Measurements from ENCODE around the gene GBP1. TPM values are rescaled to one million over a fixed set of nuclear protein-coding genes. Genes with fewer than 3 reads are reported as not detected.
A peak's percentile ranks its signal among the peaks of the same experiment; 100 is the strongest.

The GBP1 gene, protein sequence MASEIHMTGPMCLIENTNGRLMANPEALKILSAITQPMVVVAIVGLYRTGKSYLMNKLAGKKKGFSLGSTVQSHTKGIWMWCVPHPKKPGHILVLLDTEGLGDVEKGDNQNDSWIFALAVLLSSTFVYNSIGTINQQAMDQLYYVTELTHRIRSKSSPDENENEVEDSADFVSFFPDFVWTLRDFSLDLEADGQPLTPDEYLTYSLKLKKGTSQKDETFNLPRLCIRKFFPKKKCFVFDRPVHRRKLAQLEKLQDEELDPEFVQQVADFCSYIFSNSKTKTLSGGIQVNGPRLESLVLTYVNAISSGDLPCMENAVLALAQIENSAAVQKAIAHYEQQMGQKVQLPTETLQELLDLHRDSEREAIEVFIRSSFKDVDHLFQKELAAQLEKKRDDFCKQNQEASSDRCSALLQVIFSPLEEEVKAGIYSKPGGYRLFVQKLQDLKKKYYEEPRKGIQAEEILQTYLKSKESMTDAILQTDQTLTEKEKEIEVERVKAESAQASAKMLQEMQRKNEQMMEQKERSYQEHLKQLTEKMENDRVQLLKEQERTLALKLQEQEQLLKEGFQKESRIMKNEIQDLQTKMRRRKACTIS
- total RNA-seq = 1 to 10 TPM; 1.8 to 6.9 (median 5.0) TPM

DNA sequence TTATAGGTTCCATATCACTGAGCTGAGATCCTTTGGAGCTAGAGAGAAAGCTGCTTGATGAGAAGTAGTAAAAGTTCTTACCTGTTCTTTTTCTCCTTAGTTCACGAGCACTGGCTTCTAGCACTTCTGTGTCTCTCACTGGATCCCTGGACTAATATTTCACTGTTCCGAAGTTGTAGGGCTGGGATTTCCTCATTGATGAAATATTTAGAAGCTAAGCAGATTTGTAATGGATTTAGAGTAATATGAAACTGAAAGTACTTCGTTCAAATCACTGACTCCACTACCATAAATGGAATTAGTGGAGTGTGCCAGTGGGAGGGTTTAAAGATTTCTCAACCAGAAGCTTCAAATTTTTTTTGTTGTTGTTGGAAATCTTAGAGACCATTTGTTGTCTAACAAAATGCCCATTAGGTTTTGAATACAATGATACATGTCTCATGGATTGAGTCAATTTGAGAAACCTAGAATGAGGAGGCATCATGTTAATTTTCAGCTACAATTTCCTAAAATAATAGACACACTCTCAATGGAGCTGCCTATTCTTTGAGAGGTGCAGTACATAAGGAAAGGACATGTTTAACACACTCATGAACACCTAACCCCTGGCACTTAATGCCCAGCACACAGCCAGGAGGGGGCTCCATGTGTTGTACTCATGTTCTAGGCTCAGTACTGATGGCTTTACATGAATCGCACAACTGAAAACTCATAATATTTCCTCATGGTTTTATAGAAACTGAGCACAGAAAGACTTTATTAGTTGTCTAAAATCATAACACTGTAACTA, at the start of gene GBP1:
GBP1 (minus strand) TSS at position 130 of the 790 bp plus-strand sequence. CDS start 1,974 bp downstream, outside the sequence.
- H3K4me3 ChIP-seq = peak within 1 kb of the TSS; percentile 43 to 54 (median 48)
- DNase-seq (no peak), ATAC-seq (peak; percentile 83 to 86)
- peak; percentile 19 to 23 for TF ChIP-seq POLR2A (IDR thresholded peaks at IDR 0.05)
- TF ChIP-seq, protein P1, sequence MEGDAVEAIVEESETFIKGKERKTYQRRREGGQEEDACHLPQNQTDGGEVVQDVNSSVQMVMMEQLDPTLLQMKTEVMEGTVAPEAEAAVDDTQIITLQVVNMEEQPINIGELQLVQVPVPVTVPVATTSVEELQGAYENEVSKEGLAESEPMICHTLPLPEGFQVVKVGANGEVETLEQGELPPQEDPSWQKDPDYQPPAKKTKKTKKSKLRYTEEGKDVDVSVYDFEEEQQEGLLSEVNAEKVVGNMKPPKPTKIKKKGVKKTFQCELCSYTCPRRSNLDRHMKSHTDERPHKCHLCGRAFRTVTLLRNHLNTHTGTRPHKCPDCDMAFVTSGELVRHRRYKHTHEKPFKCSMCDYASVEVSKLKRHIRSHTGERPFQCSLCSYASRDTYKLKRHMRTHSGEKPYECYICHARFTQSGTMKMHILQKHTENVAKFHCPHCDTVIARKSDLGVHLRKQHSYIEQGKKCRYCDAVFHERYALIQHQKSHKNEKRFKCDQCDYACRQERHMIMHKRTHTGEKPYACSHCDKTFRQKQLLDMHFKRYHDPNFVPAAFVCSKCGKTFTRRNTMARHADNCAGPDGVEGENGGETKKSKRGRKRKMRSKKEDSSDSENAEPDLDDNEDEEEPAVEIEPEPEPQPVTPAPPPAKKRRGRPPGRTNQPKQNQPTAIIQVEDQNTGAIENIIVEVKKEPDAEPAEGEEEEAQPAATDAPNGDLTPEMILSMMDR (IDR thresholded peaks at IDR 0.05 in 4 of 5, conservative IDR thresholded peaks at IDR 0.05 in 1 of 5) = no peak
- peak within 1 kb of the TSS; percentile 73 to 79 (median 76) for H3K27ac ChIP-seq
- in situ Hi-C loops (cut with MboI; ENCODE audit: low sequenced_read_pairs in 4 of 4) = no loop called here
- H3K27me3 ChIP-seq = no peaks in the 10 kb centered on the region
- H3K4me1 ChIP-seq = peaks cover 0 to 20% of the 10 kb centered on the region in 2 donors
- no peaks in the 10 kb centered on the region for H3K36me3 ChIP-seq
- intact Hi-C loops (cut with DNase I; ENCODE audit: low total_unique reads) = no loop called here
- no peaks in the 10 kb centered on the region for H3K9me3 ChIP-seq

DNA sequence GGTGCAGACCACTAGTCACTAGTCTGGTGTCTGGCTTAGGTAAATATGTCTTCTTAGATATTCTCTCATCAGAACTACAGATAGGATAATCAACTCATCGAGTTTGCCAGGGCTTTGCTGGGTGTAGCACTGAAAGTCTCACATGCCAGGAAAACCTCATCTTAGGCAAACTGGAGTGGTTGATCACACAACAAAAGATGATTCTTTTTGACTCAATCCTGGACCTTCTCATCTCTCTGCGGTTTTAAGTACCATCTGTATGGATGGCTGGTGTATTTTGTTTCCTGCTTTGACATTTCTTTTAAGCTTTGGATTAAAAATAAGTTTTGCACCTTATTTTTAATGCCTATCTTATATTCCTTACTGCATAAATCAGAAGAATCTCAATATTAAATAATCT, 49.7 kb upstream of the GBP1 start:
- in situ Hi-C loops (cut with MboI; ENCODE audit: low sequenced_read_pairs in 4 of 4) (no loop called here), intact Hi-C loops (cut with DNase I; ENCODE audit: low total_unique reads) (no loop called here)
- no peak for TF ChIP-seq POLR2A (IDR thresholded peaks at IDR 0.05)
- TF ChIP-seq, protein P1 (IDR thresholded peaks at IDR 0.05 in 4 of 5, conservative IDR thresholded peaks at IDR 0.05 in 1 of 5) = no peak
- H3K27me3 ChIP-seq = no peaks in the 10 kb centered on the region
- no peak overlapping the region for H3K4me3 ChIP-seq
- H3K27ac ChIP-seq = no peak overlapping the region
- no peaks in the 10 kb centered on the region for H3K4me1 ChIP-seq
- DNase-seq = no peak
- H3K36me3 ChIP-seq = peaks cover 0 to 99% of the 10 kb centered on the region in 2 donors
- H3K9me3 ChIP-seq = no peaks in the 10 kb centered on the region
- ATAC-seq = no peak

DNA sequence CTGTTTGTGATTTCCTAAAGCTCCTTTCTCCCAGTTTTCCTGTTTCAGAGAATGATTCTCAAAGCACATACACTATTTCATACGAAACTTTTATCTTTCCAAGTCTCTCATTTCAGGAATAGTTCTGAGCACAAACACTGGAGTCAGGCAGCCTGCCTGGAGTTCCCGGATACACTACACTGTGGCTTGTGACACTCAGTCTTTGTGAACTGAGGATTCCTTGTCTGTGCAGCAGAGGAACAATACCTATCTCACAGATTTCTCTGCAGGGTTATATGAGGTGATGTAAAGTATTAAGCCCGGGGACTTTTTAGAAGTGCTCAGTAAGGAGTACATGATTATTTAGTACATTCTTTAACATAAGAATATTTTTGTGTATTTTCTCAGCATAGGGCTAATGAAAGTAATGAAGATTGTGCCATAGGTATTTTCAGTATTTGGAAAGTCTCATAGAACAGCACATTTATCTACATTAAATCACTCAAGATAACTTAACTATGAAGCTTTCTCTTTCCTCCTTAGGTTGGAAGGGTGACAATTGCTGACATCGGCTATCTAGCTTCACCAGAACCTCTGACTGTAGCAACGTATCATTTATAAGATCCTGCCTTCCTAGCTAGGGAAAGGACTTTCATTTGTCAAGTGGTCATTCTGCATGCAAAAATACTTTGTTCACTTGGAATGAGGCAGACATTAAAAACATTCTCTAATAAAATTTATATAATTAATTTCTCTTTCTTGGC, 48.0 kb upstream of the GBP1 start:
- H3K27me3 ChIP-seq = no peaks in the 10 kb centered on the region
- intact Hi-C loops (cut with DNase I; ENCODE audit: low total_unique reads) = no loop called here
- ATAC-seq (no peak), DNase-seq (no peak)
- H3K4me3 ChIP-seq = no peak overlapping the region
- in situ Hi-C loops (cut with MboI; ENCODE audit: low sequenced_read_pairs in 4 of 4) = no loop called here
- H3K9me3 ChIP-seq = no peaks in the 10 kb centered on the region
- TF ChIP-seq, protein P1 (IDR thresholded peaks at IDR 0.05 in 4 of 5, conservative IDR thresholded peaks at IDR 0.05 in 1 of 5) = no peak
- no peak for TF ChIP-seq POLR2A (IDR thresholded peaks at IDR 0.05)
- peaks cover 0 to 99% of the 10 kb centered on the region in 2 donors for H3K36me3 ChIP-seq
- H3K27ac ChIP-seq = no peak overlapping the region
- no peaks in the 10 kb centered on the region for H3K4me1 ChIP-seq

DNA sequence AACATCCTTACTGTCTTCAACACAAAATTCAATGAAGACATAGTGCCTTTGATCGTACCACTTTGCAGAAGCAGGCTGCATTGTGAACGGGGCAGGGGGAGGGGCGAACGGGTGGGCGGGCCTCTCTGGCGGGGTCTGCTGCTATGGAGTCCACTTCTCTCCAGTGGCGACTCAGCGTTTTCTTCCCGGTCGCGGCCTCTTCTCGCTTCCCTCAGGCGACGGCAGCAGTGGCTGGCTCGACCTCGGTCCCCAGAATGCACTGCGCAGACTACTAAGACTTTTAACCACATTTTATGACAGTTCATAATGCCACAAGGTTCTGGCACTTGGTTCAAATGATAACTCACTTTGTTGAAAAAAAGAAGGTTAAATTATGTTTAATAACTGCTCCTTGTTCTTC, 39.7 kb upstream of the GBP1 start:
- in situ Hi-C loops (cut with MboI; ENCODE audit: low sequenced_read_pairs in 4 of 4) = no loop called here
- no peak for DNase-seq

More for the DNA sequence above, 39.7 kb upstream of the GBP1 start:
- H3K27me3 ChIP-seq = no peaks in the 10 kb centered on the region
- H3K4me3 ChIP-seq = no peak overlapping the region
- ATAC-seq = no peak
- intact Hi-C loops (cut with DNase I; ENCODE audit: low total_unique reads) = no loop called here
- H3K9me3 ChIP-seq = no peaks in the 10 kb centered on the region
- peaks cover 0 to 53% of the 10 kb centered on the region in 2 donors for H3K36me3 ChIP-seq
- TF ChIP-seq POLR2A (IDR thresholded peaks at IDR 0.05) = no peak
- TF ChIP-seq, protein P1 (IDR thresholded peaks at IDR 0.05 in 4 of 5, conservative IDR thresholded peaks at IDR 0.05 in 1 of 5) = no peak
- no peak overlapping the region for H3K27ac ChIP-seq
- H3K4me1 ChIP-seq = no peaks in the 10 kb centered on the region
